ENCODE measurements around the gene AMACR.

GRCh38 chr5:34015120-34015822, 7.4 kb upstream of the AMACR start:
- TF ChIP-seq CTCF (IDR thresholded peaks at IDR 0.05): no peak
- no peak for TF ChIP-seq REST (IDR thresholded peaks at IDR 0.05; ENCODE audit: insufficient read depth in 1 of 2, low read depth in 2 of 2, low read length in 1 of 2)
- no peak for TF ChIP-seq POLR2AphosphoS5 (IDR thresholded peaks at IDR 0.05; ENCODE audit: low read depth, low read length)

Data from Panc1 (cell line).